ENCODE results near the gene HNRNPA3.
A peak's percentile ranks its signal among the peaks of the same experiment; 100 is the strongest.

The HNRNPA3 gene

GRCh38 chr2:177258059-177258458, 45.5 kb downstream of the HNRNPA3 start:
- Histone ChIP-seq H2AFZ (ENCODE audit: low read length) (no peak overlapping the region), H2BK5ac (ENCODE audit: low read length) (no peak overlapping the region), H3K4me3 (ENCODE audit: low read length in 2 of 2) (no peak overlapping the region), H4K8ac (ENCODE audit: low read depth, low read length) (no peak overlapping the region), H4K91ac (ENCODE audit: low read depth, low read length, poor library complexity) (no peak overlapping the region), H3K4me1 (ENCODE audit: control insufficient read depth in 2 of 2, insufficient read depth in 1 of 2, low read depth in 1 of 2, low read length in 2 of 2) (peaks cover 1 to 6% of the 10 kb centered on the region in 2 donors), H3K27ac (replicated peaks; ENCODE audit: low read length) (no peak overlapping the region), H2AK5ac (ENCODE audit: low read depth, low read length) (no peak overlapping the region), H2BK15ac (ENCODE audit: low read length) (no peak overlapping the region), H3K27me3 (ENCODE audit: control insufficient read depth in 3 of 3, insufficient read depth in 3 of 3, low read depth in 1 of 3, low read length in 3 of 3) (no peaks in the 10 kb centered on the region), H3K36me3 (replicated peaks in 1 of 2; ENCODE audit: control insufficient read depth in 2 of 2, insufficient read depth in 2 of 2, low read length in 2 of 2) (peaks cover 0 to 48% of the 10 kb centered on the region in 2 donors), H3K14ac (ENCODE audit: low read length) (no peak overlapping the region), H3K9ac (ENCODE audit: low read depth, low read length, poor library complexity) (no peak overlapping the region), H3K23ac (ENCODE audit: low read depth, low read length, poor library complexity) (no peak overlapping the region), H3K79me1 (ENCODE audit: low read depth, low read length) (peaks cover 2% of the 10 kb centered on the region), H3K18ac (ENCODE audit: low read length) (no peak overlapping the region), H2BK120ac (ENCODE audit: low read depth, low read length) (no peak overlapping the region), H3K4me2 (ENCODE audit: insufficient read depth, low read length, poor library complexity, severe bottlenecking) (no peak overlapping the region), H3K9me3 (replicated peaks in 1 of 2; ENCODE audit: control insufficient read depth in 2 of 2, insufficient read depth in 1 of 2, low read depth in 1 of 2, low read length in 2 of 2) (peaks cover 0 to 24% of the 10 kb centered on the region in 2 donors), H2BK12ac (ENCODE audit: low read length) (no peak overlapping the region), H3K4ac (ENCODE audit: low read length) (no peak overlapping the region)
- no peak for DNase-seq (ENCODE audit: low spot score)
- no CpG with 5 or more reads among the region's 2 CpGs for WGBS, 2 donors (ENCODE audit: extremely low coverage in 2 of 2, insufficient read length in 2 of 2, insufficient replicate concordance in 1 of 2)

DNA sequence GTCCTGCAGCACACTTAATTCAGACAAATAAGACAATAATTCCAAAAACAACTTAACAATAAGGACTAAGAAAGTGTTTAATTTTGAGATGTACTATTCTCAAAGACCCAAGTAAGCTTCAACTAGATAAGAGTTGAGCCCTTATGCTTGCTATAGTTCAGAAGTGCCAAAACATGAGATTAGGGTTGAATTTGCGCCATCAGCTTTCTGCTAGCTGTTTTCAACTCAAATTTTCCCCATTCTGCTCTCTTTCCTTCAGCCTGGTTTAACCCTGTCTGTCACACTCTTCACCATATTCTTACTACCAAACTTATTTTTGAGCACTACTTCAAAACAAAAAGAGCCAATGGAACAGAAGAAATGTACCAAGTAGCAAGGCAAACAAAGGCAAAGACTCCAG, 47.8 kb downstream of the HNRNPA3 start:
- H3K27ac ChIP-seq (replicated peaks; ENCODE audit: low read length) = no peak overlapping the region
- no peak overlapping the region for H4K8ac ChIP-seq (ENCODE audit: low read depth, low read length)
- H3K4me1 ChIP-seq (ENCODE audit: control insufficient read depth in 2 of 2, insufficient read depth in 1 of 2, low read depth in 1 of 2, low read length in 2 of 2) = peaks cover 1 to 6% of the 10 kb centered on the region in 2 donors
- no peak for DNase-seq (ENCODE audit: low spot score)
- no peaks in the 10 kb centered on the region for H3K27me3 ChIP-seq (ENCODE audit: control insufficient read depth in 3 of 3, insufficient read depth in 3 of 3, low read depth in 1 of 3, low read length in 3 of 3)
- no peak overlapping the region for H3K23ac ChIP-seq (ENCODE audit: low read depth, low read length, poor library complexity)
- no peak overlapping the region for H3K14ac ChIP-seq (ENCODE audit: low read length)
- no peak overlapping the region for H4K91ac ChIP-seq (ENCODE audit: low read depth, low read length, poor library complexity)
- H2BK120ac ChIP-seq (ENCODE audit: low read depth, low read length) = no peak overlapping the region
- no peak overlapping the region for H3K18ac ChIP-seq (ENCODE audit: low read length)
- no peak overlapping the region for H3K9ac ChIP-seq (ENCODE audit: low read depth, low read length, poor library complexity)
- no peak overlapping the region for H2BK5ac ChIP-seq (ENCODE audit: low read length)
- no peak overlapping the region for H2BK15ac ChIP-seq (ENCODE audit: low read length)
- H3K79me1 ChIP-seq (ENCODE audit: low read depth, low read length) = peaks cover 2% of the 10 kb centered on the region
- H3K4me2 ChIP-seq (ENCODE audit: insufficient read depth, low read length, poor library complexity, severe bottlenecking) = no peak overlapping the region
- H3K36me3 ChIP-seq (replicated peaks in 1 of 2; ENCODE audit: control insufficient read depth in 2 of 2, insufficient read depth in 2 of 2, low read length in 2 of 2) = peaks cover 0 to 27% of the 10 kb centered on the region in 2 donors
- H3K4me3 ChIP-seq (ENCODE audit: low read length in 2 of 2) = no peak overlapping the region
- no peak overlapping the region for H2AK5ac ChIP-seq (ENCODE audit: low read depth, low read length)
- peaks cover 0 to 24% of the 10 kb centered on the region in 2 donors for H3K9me3 ChIP-seq (replicated peaks in 1 of 2; ENCODE audit: control insufficient read depth in 2 of 2, insufficient read depth in 1 of 2, low read depth in 1 of 2, low read length in 2 of 2)
- no peak overlapping the region for H2BK12ac ChIP-seq (ENCODE audit: low read length)
- no CpG with 5 or more reads among the region's 1 CpG for WGBS, 2 donors (ENCODE audit: extremely low coverage in 2 of 2, insufficient read length in 2 of 2, insufficient replicate concordance in 1 of 2)
- no peak overlapping the region for H2AFZ ChIP-seq (ENCODE audit: low read length)
- H3K4ac ChIP-seq (ENCODE audit: low read length) = no peak overlapping the region

DNA sequence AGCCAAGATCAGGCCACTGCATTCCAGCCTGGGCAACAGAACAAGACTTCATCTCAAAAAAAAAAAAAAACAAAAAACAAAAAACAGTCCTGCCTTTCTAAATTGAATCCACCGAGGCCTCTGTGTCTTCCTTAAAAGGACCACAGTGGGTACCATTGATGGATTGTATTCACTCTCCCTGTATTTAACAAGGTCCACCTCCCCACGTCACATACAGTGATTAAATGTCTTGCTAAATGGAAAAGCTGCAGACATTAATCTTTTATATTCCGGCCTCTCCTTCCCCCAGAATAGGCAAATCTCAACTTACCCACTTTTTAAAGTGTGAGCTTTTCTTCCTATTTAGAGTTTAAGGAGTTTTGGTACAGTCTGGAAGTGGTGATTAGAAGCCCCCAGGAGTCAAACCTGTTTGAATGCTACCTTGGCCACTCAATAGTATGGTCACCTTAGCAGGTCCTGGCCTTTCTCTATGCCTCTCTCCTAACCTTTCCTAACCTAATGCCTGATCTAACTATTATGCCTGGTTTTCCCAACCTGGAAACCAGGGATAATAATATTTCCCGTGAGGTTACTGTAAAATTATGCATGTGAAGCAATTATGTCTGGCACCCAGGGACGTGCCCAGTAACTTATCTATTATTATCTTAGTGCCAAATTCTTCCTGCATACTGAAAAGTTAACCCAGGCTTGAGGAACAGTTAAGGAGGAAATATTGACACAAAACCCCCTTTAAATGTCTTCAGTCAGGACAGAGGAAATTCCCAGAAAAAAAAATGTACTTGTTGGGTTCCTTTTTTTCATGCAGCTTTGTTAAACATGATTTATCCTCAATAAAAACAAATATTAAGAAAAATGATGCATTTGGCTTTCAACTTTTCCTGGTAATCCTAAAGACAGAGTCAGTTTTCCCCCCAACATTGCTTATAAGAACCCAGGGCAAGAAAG, 48.8 kb downstream of the HNRNPA3 start:
- no peak overlapping the region for H4K91ac ChIP-seq (ENCODE audit: low read depth, low read length, poor library complexity)
- peaks cover 2% of the 10 kb centered on the region for H3K79me1 ChIP-seq (ENCODE audit: low read depth, low read length)
- H2BK5ac ChIP-seq (ENCODE audit: low read length) = no peak overlapping the region
- H2AK5ac ChIP-seq (ENCODE audit: low read depth, low read length) = no peak overlapping the region
- no peak overlapping the region for H3K23ac ChIP-seq (ENCODE audit: low read depth, low read length, poor library complexity)
- peak overlapping the region in 1 of 2 donors; percentile 68 for H3K4me3 ChIP-seq (ENCODE audit: low read length in 2 of 2)
- no peaks in the 10 kb centered on the region for H3K27me3 ChIP-seq (ENCODE audit: control insufficient read depth in 3 of 3, insufficient read depth in 3 of 3, low read depth in 1 of 3, low read length in 3 of 3)
- no peak overlapping the region for H2AFZ ChIP-seq (ENCODE audit: low read length)
- peaks cover 0 to 24% of the 10 kb centered on the region in 2 donors for H3K36me3 ChIP-seq (replicated peaks in 1 of 2; ENCODE audit: control insufficient read depth in 2 of 2, insufficient read depth in 2 of 2, low read length in 2 of 2)
- H3K4ac ChIP-seq (ENCODE audit: low read length) = no peak overlapping the region
- no peak overlapping the region for H3K9ac ChIP-seq (ENCODE audit: low read depth, low read length, poor library complexity)
- no peak overlapping the region for H3K14ac ChIP-seq (ENCODE audit: low read length)
- H2BK15ac ChIP-seq (ENCODE audit: low read length) = no peak overlapping the region
- no peak overlapping the region for H3K27ac ChIP-seq (replicated peaks; ENCODE audit: low read length)
- H3K9me3 ChIP-seq (replicated peaks in 1 of 2; ENCODE audit: control insufficient read depth in 2 of 2, insufficient read depth in 1 of 2, low read depth in 1 of 2, low read length in 2 of 2) = peaks cover 0 to 24% of the 10 kb centered on the region in 2 donors
- no peak overlapping the region for H4K8ac ChIP-seq (ENCODE audit: low read depth, low read length)
- H2BK12ac ChIP-seq (ENCODE audit: low read length) = no peak overlapping the region
- DNase-seq (ENCODE audit: low spot score) = no peak
- no peak overlapping the region for H2BK120ac ChIP-seq (ENCODE audit: low read depth, low read length)
- WGBS, 2 donors (ENCODE audit: extremely low coverage in 2 of 2, insufficient read length in 2 of 2, insufficient replicate concordance in 1 of 2) = no CpG with 5 or more reads among the region's 5 CpGs
- no peak overlapping the region for H3K4me2 ChIP-seq (ENCODE audit: insufficient read depth, low read length, poor library complexity, severe bottlenecking)
- no peak overlapping the region for H3K18ac ChIP-seq (ENCODE audit: low read length)
- peaks cover 1 to 14% of the 10 kb centered on the region in 2 donors for H3K4me1 ChIP-seq (ENCODE audit: control insufficient read depth in 2 of 2, insufficient read depth in 1 of 2, low read depth in 1 of 2, low read length in 2 of 2)

GRCh38 chr2:177262092-177262491, 49.5 kb downstream of the HNRNPA3 start:
- no peak overlapping the region for H2AFZ ChIP-seq (ENCODE audit: low read length)
- peaks cover 0 to 23% of the 10 kb centered on the region in 2 donors for H3K36me3 ChIP-seq (replicated peaks in 1 of 2; ENCODE audit: control insufficient read depth in 2 of 2, insufficient read depth in 2 of 2, low read length in 2 of 2)
- H3K23ac ChIP-seq (ENCODE audit: low read depth, low read length, poor library complexity) = no peak overlapping the region
- H3K18ac ChIP-seq (ENCODE audit: low read length) = no peak overlapping the region
- H3K79me1 ChIP-seq (ENCODE audit: low read depth, low read length) = no peaks in the 10 kb centered on the region
- no peak overlapping the region for H3K4me2 ChIP-seq (ENCODE audit: insufficient read depth, low read length, poor library complexity, severe bottlenecking)
- H3K9ac ChIP-seq (ENCODE audit: low read depth, low read length, poor library complexity) = no peak overlapping the region
- H4K91ac ChIP-seq (ENCODE audit: low read depth, low read length, poor library complexity) = no peak overlapping the region
- no peak overlapping the region for H3K27ac ChIP-seq (replicated peaks; ENCODE audit: low read length)
- peak overlapping the region in 1 of 2 donors; percentile 68 for H3K4me3 ChIP-seq (ENCODE audit: low read length in 2 of 2)
- H3K9me3 ChIP-seq (replicated peaks in 1 of 2; ENCODE audit: control insufficient read depth in 2 of 2, insufficient read depth in 1 of 2, low read depth in 1 of 2, low read length in 2 of 2) = peaks cover 0 to 24% of the 10 kb centered on the region in 2 donors
- H2BK15ac ChIP-seq (ENCODE audit: low read length) = no peak overlapping the region
- no peak overlapping the region for H2AK5ac ChIP-seq (ENCODE audit: low read depth, low read length)
- no peaks in the 10 kb centered on the region for H3K27me3 ChIP-seq (ENCODE audit: control insufficient read depth in 3 of 3, insufficient read depth in 3 of 3, low read depth in 1 of 3, low read length in 3 of 3)
- no peak for DNase-seq (ENCODE audit: low spot score)
- H4K8ac ChIP-seq (ENCODE audit: low read depth, low read length) = no peak overlapping the region
- H2BK12ac ChIP-seq (ENCODE audit: low read length) = no peak overlapping the region
- H3K14ac ChIP-seq (ENCODE audit: low read length) = no peak overlapping the region
- no peak overlapping the region for H3K4ac ChIP-seq (ENCODE audit: low read length)
- no peak overlapping the region for H2BK120ac ChIP-seq (ENCODE audit: low read depth, low read length)
- peaks cover 1 to 17% of the 10 kb centered on the region in 2 donors for H3K4me1 ChIP-seq (ENCODE audit: control insufficient read depth in 2 of 2, insufficient read depth in 1 of 2, low read depth in 1 of 2, low read length in 2 of 2)
- H2BK5ac ChIP-seq (ENCODE audit: low read length) = no peak overlapping the region
- no CpG with 5 or more reads among the region's 2 CpGs for WGBS, 2 donors (ENCODE audit: extremely low coverage in 2 of 2, insufficient read length in 2 of 2, insufficient replicate concordance in 1 of 2)

Data from neuronal stem cell (in vitro differentiated cells).